WTC11 (cell line): Measurements from ENCODE around the gene SCYGR3. TPM values are rescaled to one million over a fixed set of nuclear protein-coding genes. Genes with fewer than 3 reads are reported as not detected.
"Not testable (repeated sequence)": the region's sequence is repeated elsewhere in the genome, so short reads cannot be mapped to it uniquely, and the experiment has no call there.

Source experiments
- ATAC-seq: fragments of 200-7000 bp; cut with Tn5 transposase; 2 replicates; pipeline ENCODE4 v1.10.0; 2021; ENCODE audit warnings: mild to moderate bottlenecking, moderate library complexity
- CTCF ChIA-PET: fragments of 300-600 bp; sonication (Branson Sonifier 250); formaldehyde crosslinking; loops from one replicate; lab custom pipeline; 2021; ENCODE audit warnings: antibody characterized with exemption; lab: Charles Lee
- POLR2A ChIA-PET: fragments of 350-600 bp; sonication (Branson Sonifier 250); formaldehyde crosslinking; loops from one replicate; lab custom pipeline; 2021; ENCODE audit warnings: antibody characterized with exemption; lab: Charles Lee
- DNase-seq: peaks from one replicate; pipeline ENCODE4 v3.0.0; 2021; ENCODE audit warnings: low spot score
- H3K27ac Mint-ChIP-seq: 2 replicates; pipeline ENCODE4 v1.8.0; 2021; ENCODE audit warnings: mixed read lengths
- H3K27me3 Mint-ChIP-seq: 2 replicates; pipeline ENCODE4 v1.8.0; 2021; ENCODE audit warnings: low read depth, mild to moderate bottlenecking, moderate library complexity, mixed read lengths
- H3K36me3 Mint-ChIP-seq: 2 replicates; pipeline ENCODE4 v1.8.0; 2021; ENCODE audit warnings: mixed read lengths
- H3K4me1 Mint-ChIP-seq: 2 replicates; pipeline ENCODE4 v1.8.0; 2022; ENCODE audit warnings: mixed read lengths
- H3K4me3 Mint-ChIP-seq: 2 replicates; pipeline ENCODE4 v1.8.0; 2021; ENCODE audit warnings: mild to moderate bottlenecking, moderate library complexity, mixed read lengths
- H3K9me3 Mint-ChIP-seq: 2 replicates; pipeline ENCODE4 v1.8.0; 2021; ENCODE audit warnings: mixed read lengths
- AFF4 ChIP-seq: sonication (generic); formaldehyde crosslinking; IDR thresholded peaks from 2 replicates; pipeline ENCODE4 v1.8.1; 2023; ENCODE audit warnings: mild to moderate bottlenecking, missing genetic modification reagents, borderline replicate concordance
- ATF6 ChIP-seq: sonication (generic); formaldehyde crosslinking; IDR thresholded peaks from 2 replicates; pipeline ENCODE4 v1.8.1; 2023; ENCODE audit warnings: mild to moderate bottlenecking, missing genetic modification reagents
- E2F4 ChIP-seq: sonication (generic); formaldehyde crosslinking; IDR thresholded peaks from 2 replicates; pipeline ENCODE4 v1.8.1; 2022; ENCODE audit warnings: low read depth, mild to moderate bottlenecking, moderate library complexity, missing genetic modification reagents, borderline replicate concordance
- ESRRA ChIP-seq: sonication (generic); formaldehyde crosslinking; IDR thresholded peaks from 2 replicates; pipeline ENCODE4 v1.8.1; 2022; ENCODE audit warnings: mild to moderate bottlenecking, missing genetic modification reagents, borderline replicate concordance
- ETV6 ChIP-seq: sonication (generic); formaldehyde crosslinking; IDR thresholded peaks from 2 replicates; pipeline ENCODE4 v1.8.1; 2022; ENCODE audit warnings: mild to moderate bottlenecking, missing genetic modification reagents
- FOXJ3 ChIP-seq: sonication (generic); formaldehyde crosslinking; IDR thresholded peaks from 2 replicates; pipeline ENCODE4 v1.9.0; 2021; ENCODE audit warnings: missing genetic modification reagents, mild to moderate bottlenecking, borderline replicate concordance
- GRHL2 ChIP-seq: fragments of 250-450 bp; sonication (Bioruptor Pico); IDR thresholded peaks from 2 replicates; pipeline ENCODE4 v1.8.0; 2022; ENCODE audit warnings: mild to moderate bottlenecking, moderate library complexity; ENCODE audit not compliant: insufficient replicate concordance, severe bottlenecking
- KAT7 ChIP-seq: sonication (generic); formaldehyde crosslinking; IDR thresholded peaks from 2 replicates; pipeline ENCODE4 v1.8.1; 2023; ENCODE audit warnings: missing genetic modification reagents, mild to moderate bottlenecking, borderline replicate concordance
- NFATC4 ChIP-seq: fragments of 250-450 bp; sonication (Bioruptor Pico); IDR thresholded peaks from 2 replicates; pipeline ENCODE4 v1.9.0; 2021; ENCODE audit warnings: mild to moderate bottlenecking
- PRRX2 ChIP-seq: fragments of 250-450 bp; sonication (Bioruptor Pico); IDR thresholded peaks from 2 replicates; pipeline ENCODE4 v1.8.0; 2021; ENCODE audit warnings: mild to moderate bottlenecking
- TEAD4 ChIP-seq: sonication (generic); formaldehyde crosslinking; IDR thresholded peaks from 2 replicates; pipeline ENCODE4 v1.8.0; 2022; ENCODE audit warnings: mild to moderate bottlenecking, missing genetic modification reagents
- ZNF263 ChIP-seq: sonication (generic); formaldehyde crosslinking; IDR thresholded peaks from 2 replicates; pipeline ENCODE4 v1.8.1; 2022; ENCODE audit warnings: low read depth, mild to moderate bottlenecking, moderate library complexity, missing genetic modification reagents
- ZNF532 ChIP-seq: fragments of 250-450 bp; sonication (Bioruptor Pico); IDR thresholded peaks from 2 replicates; pipeline ENCODE4 v1.9.0; 2021; ENCODE audit warnings: mild to moderate bottlenecking, borderline replicate concordance
- total RNA-seq: library from RNA; stranded (reverse); gene quantifications from 3 replicates; pipeline ENCODE4 v1.2.3, GENCODE V29; 2021
- TF ChIP-seq, protein P1 (sequence below): sonication (generic); formaldehyde crosslinking; IDR thresholded peaks from 2 replicates; pipeline ENCODE4 v1.8.0; 2022; ENCODE audit warnings: mild to moderate bottlenecking, missing genetic modification reagents
- TF ChIP-seq, protein P2 (sequence below): fragments of 250-450 bp; sonication (Bioruptor Pico); IDR thresholded peaks from 2 replicates; pipeline ENCODE4 v1.9.0; 2021; ENCODE audit warnings: moderate library complexity, mild to moderate bottlenecking, inconsistent platforms, borderline replicate concordance

Gene SCYGR3
- total RNA-seq, 1 experiment from 2014 or later = not detected

DNA sequence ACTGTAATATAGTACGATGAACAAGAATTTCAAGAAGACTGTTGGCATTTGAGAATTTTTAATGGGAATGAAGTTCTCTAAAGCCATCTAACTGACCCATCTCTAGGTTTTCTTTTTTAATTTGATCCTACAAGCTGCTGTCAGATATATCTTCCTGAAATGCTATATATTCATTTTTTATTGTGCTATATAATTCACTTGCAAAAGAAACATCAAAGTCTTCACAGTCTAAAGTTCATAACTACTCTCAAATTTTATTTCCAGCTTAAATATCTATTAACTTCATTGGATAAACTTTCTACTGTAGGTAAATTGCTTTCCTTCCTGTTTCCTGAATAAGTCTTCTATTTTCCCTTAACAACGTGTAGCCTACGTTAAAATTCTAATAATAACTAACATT lies 12.3 kb downstream of the SCYGR3 start:
- Mint-ChIP-seq H3K9me3 (no peaks in the 10 kb centered on the region), H3K4me1 (peaks cover 11% of the 10 kb centered on the region), H3K27ac (no peak overlapping the region), H3K4me3 (no peak overlapping the region), H3K36me3 (no peaks in the 10 kb centered on the region), H3K27me3 (no peaks in the 10 kb centered on the region)
- CTCF ChIA-PET = interaction anchor here (1.3 to 1.6 kb wide), 3 partner anchors 14 to 164 kb away, joined by 6 to 17 read pairs (median 12); no protein-coding TSS in a partner anchor
- POLR2A ChIA-PET = no interaction called here
- TF ChIP-seq TEAD4 (no peak), FOXJ3 (no peak), E2F4 (CRISPR knock-in tag) (no peak), NFATC4 (CRISPR knock-in tag) (no peak), ATF6 (CRISPR knock-in tag) (no peak), ZNF263 (no peak), AFF4 (CRISPR knock-in tag) (no peak), ZNF532 (no peak), KAT7 (no peak), ETV6 (no peak), GRHL2 (no peak), ESRRA (CRISPR knock-in tag) (no peak), PRRX2 (no peak)
- TF ChIP-seq, protein P1, sequence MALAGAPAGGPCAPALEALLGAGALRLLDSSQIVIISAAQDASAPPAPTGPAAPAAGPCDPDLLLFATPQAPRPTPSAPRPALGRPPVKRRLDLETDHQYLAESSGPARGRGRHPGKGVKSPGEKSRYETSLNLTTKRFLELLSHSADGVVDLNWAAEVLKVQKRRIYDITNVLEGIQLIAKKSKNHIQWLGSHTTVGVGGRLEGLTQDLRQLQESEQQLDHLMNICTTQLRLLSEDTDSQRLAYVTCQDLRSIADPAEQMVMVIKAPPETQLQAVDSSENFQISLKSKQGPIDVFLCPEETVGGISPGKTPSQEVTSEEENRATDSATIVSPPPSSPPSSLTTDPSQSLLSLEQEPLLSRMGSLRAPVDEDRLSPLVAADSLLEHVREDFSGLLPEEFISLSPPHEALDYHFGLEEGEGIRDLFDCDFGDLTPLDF (CRISPR knock-in tag) = no peak
- TF ChIP-seq, protein P2, sequence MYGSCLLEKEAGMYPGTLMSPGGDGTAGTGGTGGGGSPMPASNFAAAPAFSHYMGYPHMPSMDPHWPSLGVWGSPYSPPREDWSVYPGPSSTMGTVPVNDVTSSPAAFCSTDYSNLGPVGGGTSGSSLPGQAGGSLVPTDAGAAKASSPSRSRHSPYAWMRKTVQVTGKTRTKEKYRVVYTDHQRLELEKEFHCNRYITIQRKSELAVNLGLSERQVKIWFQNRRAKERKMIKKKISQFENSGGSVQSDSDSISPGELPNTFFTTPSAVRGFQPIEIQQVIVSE (CRISPR knock-in tag) = no peak
- ATAC-seq = no peak
- no peak for DNase-seq

- Mint-ChIP-seq H3K4me1 (peaks cover 16% of the 10 kb centered on the region), H3K27ac (peak within 1 kb of the TSS; percentile 71; the same call in 1 of the 2 replicates)
- H3K36me3 Mint-ChIP-seq, H3K9me3 Mint-ChIP-seq, DNase-seq, POLR2A ChIA-PET, H3K27me3 Mint-ChIP-seq, H3K4me3 Mint-ChIP-seq, ATAC-seq: not testable (repeated sequence)
- CTCF ChIA-PET = interaction anchor here (1.1 to 1.7 kb wide), 2 partner anchors 59 to 193 kb away, joined by 4 to 7 read pairs; no protein-coding TSS in a partner anchor
Observed at GRCh38 chr2:227598835-227599503, 15.7 kb downstream of the SCYGR3 start, which contains the start of gene SCYGR2. Gene SCYGR2, plus strand, starts transcription at chr2:227598893. Its CDS starts 0 bp downstream, at chr2:227598893.
